Type B pancreatic cell (in vitro differentiated cells): Measurements from ENCODE around the gene RPH3AL. TPM values are rescaled to one million over a fixed set of nuclear protein-coding genes. Genes with fewer than 3 reads are reported as not detected.

Source experiments
- DNase-seq: peaks from one replicate; pipeline ENCODE4 v3.0.0; 2021; ENCODE audit warnings: mixed read lengths; ENCODE audit not compliant: unreplicated experiment; ENCODE audit errors: extremely low spot score
- H3K27ac Mint-ChIP-seq: 2 replicates; pipeline ENCODE4 v1.8.0; 2021; ENCODE audit warnings: mild to moderate bottlenecking, mixed read lengths
- H3K27me3 Mint-ChIP-seq: 2 replicates; pipeline ENCODE4 v1.8.0; 2021; ENCODE audit warnings: mixed read lengths
- H3K36me3 Mint-ChIP-seq: 2 replicates; pipeline ENCODE4 v1.8.0; 2021; ENCODE audit warnings: mixed read lengths
- H3K4me1 Mint-ChIP-seq: one replicate; pipeline ENCODE4 v1.8.0; 2021; ENCODE audit warnings: mixed read lengths; ENCODE audit not compliant: unreplicated experiment
- H3K4me3 Mint-ChIP-seq: 2 replicates; pipeline ENCODE4 v1.8.0; 2021; ENCODE audit warnings: mild to moderate bottlenecking, mixed read lengths
- H3K9me3 Mint-ChIP-seq: 2 replicates; pipeline ENCODE4 v1.8.0; 2021; ENCODE audit warnings: mixed read lengths
- CTCF ChIP-seq: fragments of 200-600 bp; sonication (generic); conservative IDR thresholded peaks from 2 replicates; pipeline ENCODE4 v1.5.0; 2021; ENCODE audit warnings: antibody characterized with exemption, mild to moderate bottlenecking
- total RNA-seq: library from RNA; stranded (reverse); gene quantifications from 2 replicates; pipeline ENCODE4 v1.2.1, GENCODE V29; 2021; ENCODE audit warnings: low replicate concordance

Gene RPH3AL
- total RNA-seq, 1 donor from 2014 or later = 13.5 TPM

- TF ChIP-seq CTCF = no peak
- Mint-ChIP-seq H3K36me3 (no peaks in the 10 kb centered on the region), H3K27ac (no peak overlapping the region), H3K9me3 (no peaks in the 10 kb centered on the region), H3K27me3 (no peaks in the 10 kb centered on the region), H3K4me1 (peaks cover 38% of the 10 kb centered on the region), H3K4me3 (peak overlapping the region; percentile 55)
- DNase-seq = no peak
These were observed 45.9 kb downstream of the RPH3AL start for GRCh38 chr17:306536-307294.

GRCh38 chr17:306116-306515 lies 46.5 kb downstream of the RPH3AL start:
- Mint-ChIP-seq H3K27me3 (no peaks in the 10 kb centered on the region), H3K27ac (no peak overlapping the region), H3K9me3 (no peaks in the 10 kb centered on the region), H3K4me3 (peak overlapping the region; percentile 55), H3K36me3 (no peaks in the 10 kb centered on the region), H3K4me1 (peaks cover 37% of the 10 kb centered on the region)
- no peak for DNase-seq
- no peak for TF ChIP-seq CTCF

GRCh38 chr17:305090-305976 lies 47.3 kb downstream of the RPH3AL start:
- H3K4me1 Mint-ChIP-seq = peaks cover 36% of the 10 kb centered on the region
- H3K36me3 Mint-ChIP-seq = no peaks in the 10 kb centered on the region
- DNase-seq = no peak
- no peak for TF ChIP-seq CTCF
- no peaks in the 10 kb centered on the region for H3K9me3 Mint-ChIP-seq
- no peak overlapping the region for H3K4me3 Mint-ChIP-seq
- H3K27me3 Mint-ChIP-seq = no peaks in the 10 kb centered on the region
- no peak overlapping the region for H3K27ac Mint-ChIP-seq

GRCh38 chr17:304461-304860 lies 48.1 kb downstream of the RPH3AL start:
- H3K27me3 Mint-ChIP-seq = no peaks in the 10 kb centered on the region
- H3K9me3 Mint-ChIP-seq = no peaks in the 10 kb centered on the region
- no peaks in the 10 kb centered on the region for H3K36me3 Mint-ChIP-seq
- peaks cover 36% of the 10 kb centered on the region for H3K4me1 Mint-ChIP-seq
- H3K27ac Mint-ChIP-seq = peak overlapping the region; percentile 72
- peak overlapping the region; percentile 64 for H3K4me3 Mint-ChIP-seq
- DNase-seq = no peak
- TF ChIP-seq CTCF = no peak

GRCh38 chr17:303168-303567 lies 49.4 kb downstream of the RPH3AL start:
- no peak overlapping the region for H3K27ac Mint-ChIP-seq
- no peaks in the 10 kb centered on the region for H3K9me3 Mint-ChIP-seq
- DNase-seq = no peak
- no peaks in the 10 kb centered on the region for H3K27me3 Mint-ChIP-seq
- no peaks in the 10 kb centered on the region for H3K36me3 Mint-ChIP-seq
- TF ChIP-seq CTCF = no peak
- peaks cover 35% of the 10 kb centered on the region for H3K4me1 Mint-ChIP-seq
- H3K4me3 Mint-ChIP-seq = no peak overlapping the region
